GM21381 (cell line): ENCODE results near the gene PLXNA2.

Experiments used
- ATAC-seq: cut with Tn5 transposase; IDR thresholded peaks from one replicate; pipeline ENCODE4 v1.9.1; 2021; ENCODE audit warnings: mild to moderate bottlenecking, moderate library complexity; ENCODE audit not compliant: unreplicated experiment

Gene PLXNA2

DNA sequence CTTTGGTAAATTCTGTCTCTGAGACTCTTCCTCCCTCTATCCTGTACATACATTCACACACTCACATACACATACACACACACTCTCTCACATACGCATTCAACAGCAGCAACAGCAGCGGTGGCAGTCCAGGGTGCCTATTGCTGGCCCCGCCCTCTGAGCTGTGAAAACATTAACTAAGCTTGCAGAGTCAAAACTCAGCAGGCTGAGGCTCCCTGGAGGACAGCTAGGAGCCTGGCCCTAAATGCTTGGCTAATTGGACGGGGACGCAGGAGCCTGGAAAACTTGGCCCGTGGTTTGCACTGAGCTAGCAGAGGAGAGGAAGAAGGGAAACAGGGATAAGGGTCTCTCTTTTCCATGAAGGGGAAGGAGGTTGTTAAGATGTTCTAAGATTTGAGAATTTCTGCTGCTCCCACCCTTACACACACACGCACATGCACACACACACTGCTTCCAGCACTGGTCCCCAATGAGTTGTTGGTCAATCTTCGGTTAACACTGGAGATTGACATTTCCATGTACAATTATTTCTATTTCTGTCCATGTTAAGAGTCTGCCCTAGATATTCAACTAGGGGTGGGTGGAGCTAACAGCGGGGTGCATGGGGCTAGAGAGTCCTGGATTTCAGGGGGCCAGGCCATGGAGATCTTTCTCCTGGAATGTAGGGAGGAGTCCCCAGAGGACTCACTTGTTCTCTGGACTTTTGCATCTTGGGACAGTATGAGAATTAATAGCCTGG, 94.2 kb downstream of the PLXNA2 start:
- ATAC-seq, result no peak

DNA sequence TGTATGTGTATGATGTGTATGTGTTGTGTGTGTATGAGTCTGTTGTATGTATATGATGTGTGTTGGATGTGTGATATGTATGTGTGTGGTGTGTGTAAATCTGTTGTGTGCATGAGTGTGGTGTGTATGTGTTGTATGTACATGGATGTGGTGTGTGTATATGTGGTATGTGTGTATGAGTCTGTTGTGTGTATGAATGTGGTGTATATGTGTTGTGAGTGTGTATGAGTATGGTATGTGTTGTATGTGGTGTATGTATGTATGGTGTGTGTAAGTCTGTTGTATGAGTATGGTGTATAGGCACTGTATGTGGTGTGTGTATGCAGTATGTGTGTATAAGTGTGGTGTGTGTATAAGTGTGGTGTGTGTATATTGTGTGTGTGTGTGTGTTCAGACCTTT, 95.0 kb downstream of the PLXNA2 start:
- ATAC-seq, result no peak

DNA sequence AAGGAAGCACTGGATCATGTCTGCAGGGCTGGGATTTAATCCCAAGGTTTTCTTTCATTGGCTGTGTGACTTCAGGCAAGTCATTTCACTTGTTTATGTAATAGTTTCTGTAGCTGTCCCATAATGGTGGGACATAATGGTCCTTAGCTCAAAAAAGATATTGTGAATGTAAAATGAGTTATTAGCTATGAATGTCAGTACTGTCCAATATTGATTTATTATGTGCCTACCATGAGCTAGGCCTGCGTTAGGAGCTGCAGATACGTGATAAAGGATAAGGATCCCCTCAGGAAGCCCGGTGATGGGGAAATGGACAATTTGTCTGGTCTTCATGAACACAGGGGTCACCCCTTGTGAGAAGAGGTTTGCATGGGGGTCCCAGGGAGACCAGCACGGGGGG, 95.8 kb downstream of the PLXNA2 start:
- no peak for ATAC-seq

DNA sequence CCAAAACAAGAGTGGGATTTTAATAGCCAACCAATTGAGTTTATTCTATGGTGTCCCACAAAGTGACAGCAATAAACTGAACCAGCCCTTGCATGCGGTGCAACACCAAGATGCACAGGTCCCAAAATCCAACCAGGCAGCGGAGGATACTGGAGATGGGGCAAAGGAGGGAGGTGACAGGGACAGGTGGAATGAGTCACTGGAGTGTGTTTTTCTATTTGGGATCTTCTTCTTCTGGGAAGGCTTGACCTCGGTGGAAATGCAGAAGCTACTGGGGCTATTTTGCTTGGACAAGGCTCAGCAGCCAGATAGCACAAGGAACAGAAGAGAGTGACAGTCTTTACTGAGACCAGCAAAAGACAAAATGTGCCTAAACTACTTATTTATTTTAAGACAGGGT, 97.5 kb downstream of the PLXNA2 start:
- ATAC-seq, result no peak

DNA sequence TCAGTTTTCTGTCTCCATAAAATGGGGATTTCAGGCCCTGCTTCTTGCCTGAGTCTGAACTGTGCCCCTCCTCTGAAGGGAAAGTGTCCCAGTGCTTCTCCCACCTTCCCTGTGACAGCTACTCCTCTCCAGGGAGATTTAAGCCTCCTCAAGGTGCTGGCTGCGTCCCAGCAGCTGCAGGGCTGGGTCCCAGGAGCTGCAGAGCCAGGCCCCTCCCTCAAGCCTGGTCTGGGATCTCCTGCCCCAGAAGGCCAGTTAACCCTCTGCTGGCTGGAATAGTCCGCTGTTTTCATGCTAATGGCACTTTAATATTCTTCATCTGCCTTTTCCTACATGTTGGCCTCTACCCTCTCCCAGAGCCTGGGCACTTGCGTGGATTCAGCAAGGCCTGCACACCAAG, 99.0 kb downstream of the PLXNA2 start:
- no peak for ATAC-seq

DNA sequence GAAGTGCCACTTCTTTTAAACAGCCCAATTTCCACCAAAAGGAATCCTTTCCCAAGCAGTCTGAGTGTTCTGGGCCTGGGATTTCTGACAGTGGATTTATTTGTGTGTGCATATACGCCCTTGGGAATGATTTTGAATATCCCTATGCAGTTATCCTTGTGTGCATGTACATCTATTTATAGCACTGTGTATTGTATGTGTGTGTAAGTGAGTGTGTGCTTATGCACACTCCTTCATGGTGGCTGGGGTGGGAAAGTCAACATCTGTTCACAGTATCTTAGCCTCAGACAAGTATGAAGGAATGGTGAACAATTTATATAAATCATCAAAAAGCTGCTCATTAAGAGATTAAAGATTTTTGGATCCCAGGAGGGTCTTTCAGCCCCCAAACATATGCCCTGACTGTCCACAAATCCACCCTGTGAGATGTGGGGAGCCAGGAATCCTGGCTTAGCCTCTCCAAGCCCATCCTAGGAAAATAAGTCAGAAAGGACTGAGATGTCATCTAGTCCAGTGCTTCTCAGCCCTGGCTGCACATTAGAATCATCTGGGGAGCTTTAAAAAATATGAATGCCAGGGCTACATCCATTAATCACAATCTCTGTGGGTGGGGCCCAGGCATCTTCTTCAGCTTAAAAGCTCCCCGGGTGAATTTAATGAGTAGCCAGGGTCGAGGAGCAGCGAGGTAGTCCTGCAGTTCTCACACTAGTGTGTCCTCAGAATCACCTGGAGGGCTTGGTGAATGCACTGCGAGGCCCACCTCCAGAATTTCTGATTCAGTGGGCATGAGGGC, 101.4 kb downstream of the PLXNA2 start:
- no peak for ATAC-seq

DNA sequence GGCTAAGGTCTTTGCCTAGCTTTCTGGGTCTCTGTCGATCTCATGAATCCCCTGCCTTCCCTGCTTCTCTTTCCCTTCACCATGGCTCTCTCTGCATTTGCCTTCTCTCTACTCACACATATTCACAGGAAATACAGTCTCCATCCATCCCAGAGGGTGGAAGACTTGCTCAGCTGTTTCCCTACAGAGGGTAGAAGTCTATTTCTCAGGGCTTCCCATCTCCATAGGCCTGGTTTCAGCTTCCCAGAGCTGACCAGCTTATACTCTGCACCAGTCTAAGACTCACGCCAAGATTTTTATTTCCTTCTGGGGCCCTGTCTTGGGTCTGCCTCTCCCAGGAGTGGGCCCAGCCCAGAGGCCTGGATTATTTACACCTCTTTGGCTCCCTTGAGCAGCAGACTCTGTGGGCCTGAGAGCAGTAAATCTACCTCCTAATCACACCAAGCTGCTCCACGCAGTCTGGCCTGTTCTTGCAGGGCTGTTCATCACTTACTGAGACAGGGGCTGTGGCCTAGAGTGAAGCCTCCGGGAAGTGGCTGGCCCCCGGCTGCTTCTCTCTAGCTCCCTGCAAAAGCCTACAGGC, 102.5 kb downstream of the PLXNA2 start:
- no peak for ATAC-seq

DNA sequence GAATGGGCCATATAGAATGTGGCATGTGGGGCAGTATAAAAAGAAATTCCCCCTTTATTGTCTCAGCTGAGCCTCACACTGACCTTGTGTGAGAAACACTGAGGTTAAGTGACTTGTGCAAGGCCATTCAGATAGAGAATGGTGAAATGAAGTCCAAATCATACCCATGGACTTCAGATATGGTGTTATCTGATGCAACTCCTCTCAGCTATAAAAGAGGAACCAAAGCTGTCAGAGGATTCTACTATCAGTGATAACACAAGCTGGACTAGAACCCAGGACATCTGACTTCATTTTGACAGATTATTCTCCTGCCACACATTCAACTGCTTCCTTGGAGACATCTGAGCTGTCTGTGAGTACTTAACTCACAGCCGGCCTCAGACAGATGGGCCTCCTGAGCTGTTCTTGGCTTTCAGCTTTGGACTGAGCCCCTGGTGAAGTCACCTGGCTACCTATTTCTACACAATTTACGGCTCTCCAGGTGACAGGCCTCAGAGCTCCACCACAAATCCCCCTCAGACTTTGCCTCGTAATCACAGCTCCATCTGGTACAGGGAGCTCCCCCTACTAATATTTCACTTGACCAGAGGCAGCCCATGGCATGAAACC, 104.6 kb downstream of the PLXNA2 start:
- ATAC-seq, result no peak

DNA sequence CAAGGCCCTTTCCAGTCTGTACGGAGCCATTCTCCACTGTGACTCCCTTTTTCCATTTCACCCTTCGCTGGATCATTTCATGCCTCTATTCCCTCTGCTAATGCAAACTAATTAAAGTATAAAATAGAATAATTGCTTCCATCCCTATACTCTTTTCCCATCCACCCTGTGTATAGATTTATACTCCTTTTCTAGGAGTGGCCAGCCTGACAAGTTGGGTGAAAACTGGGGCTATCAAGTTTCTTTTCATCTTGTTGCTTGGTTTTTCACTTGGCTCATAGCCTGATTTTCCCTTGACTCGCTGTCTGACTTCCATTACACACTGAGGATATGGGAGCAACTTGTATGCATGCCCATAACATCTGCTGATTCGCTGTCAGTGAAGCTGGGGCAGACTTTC, 107.0 kb downstream of the PLXNA2 start:
- ATAC-seq, result no peak

DNA sequence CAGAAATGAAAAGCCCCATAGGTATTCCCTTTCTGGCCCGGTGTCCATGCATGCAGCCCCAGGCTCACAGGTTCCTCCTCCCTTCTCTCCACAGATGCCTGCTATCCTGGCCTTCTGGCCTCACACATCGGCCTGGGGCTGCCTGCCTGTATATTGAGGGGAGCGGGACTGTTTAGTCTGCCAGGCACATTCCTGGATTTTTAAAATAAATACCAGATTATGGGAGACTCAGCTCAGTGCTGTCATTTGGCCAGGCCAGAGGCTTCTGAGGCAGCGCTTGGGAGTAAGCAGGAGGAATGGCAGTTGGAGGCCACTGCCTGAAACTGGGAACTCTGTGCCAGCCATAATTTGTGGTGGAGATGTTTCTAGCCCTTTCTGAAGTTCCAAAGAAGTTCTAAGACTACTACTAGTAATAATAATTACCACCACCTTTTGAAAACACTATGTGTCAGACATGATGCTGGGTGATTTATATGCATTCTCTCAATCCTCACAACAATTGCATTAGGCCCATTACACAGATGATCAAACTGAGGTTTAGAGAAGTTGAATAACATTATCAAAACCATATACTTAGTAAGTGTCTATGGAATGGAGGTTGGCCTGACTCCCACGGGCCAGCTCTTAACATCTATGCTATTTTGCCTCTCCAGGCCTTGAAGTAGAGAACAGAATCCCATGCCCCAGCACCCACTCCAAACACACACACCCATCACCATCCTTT, 107.6 kb downstream of the PLXNA2 start:
- no peak for ATAC-seq

DNA sequence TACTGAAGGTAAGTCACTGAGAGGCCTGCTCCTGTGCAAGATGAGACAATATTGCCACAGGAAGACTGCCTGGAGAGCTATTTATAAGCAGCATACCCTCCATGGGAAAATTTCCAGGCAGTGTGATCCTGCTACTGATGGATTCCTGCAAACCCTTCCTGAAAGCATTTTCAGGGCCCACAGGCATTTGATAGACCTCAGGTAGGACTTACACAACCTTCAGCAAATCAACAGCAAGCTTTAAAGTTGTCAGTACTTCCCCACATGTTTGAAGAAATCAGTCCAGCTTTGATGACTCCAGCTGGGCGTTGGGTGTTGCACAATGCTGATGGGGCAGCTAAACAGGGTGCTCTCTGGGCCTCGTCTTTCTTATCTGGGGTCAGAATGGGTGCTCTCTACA, 108.8 kb downstream of the PLXNA2 start:
- no peak for ATAC-seq

DNA sequence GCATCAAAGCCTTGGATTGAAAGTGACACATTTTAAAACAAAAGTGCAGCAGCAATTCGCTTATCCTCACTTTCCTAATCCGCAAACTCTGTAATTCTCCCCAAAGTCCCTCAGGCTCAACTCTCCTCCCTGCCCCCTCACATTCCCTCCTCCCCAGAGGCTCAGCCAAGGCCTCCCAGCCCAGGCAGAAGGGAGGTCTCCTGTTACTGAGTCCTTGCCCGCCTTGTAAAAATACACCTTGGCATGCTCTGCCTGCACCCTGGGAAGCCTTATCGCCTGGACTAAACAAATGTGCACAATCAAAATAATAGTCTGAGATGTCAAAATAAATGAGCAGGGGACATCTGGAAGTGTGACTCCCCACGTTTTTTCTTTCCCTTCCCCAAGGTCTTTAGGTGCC, 109.7 kb downstream of the PLXNA2 start:
- no peak for ATAC-seq

DNA sequence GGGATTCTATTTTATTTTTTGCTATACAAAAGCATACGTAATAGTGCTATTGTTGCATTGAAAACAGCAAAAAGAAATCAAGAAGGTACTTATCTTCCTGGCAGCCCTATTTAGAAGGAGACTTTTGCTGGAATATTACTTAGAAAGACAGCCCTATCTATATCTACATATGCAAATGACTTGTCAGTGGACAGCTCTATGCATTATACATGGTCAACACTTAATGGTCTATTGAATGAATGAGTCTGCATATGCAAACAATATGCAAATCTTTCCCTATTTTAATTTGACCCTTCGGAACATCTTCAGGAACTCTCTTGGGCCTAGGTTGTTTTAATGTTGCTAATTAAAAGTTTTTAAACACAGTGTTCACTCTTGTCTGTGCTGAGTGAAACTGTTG, 110.8 kb downstream of the PLXNA2 start:
- ATAC-seq, result no peak

DNA sequence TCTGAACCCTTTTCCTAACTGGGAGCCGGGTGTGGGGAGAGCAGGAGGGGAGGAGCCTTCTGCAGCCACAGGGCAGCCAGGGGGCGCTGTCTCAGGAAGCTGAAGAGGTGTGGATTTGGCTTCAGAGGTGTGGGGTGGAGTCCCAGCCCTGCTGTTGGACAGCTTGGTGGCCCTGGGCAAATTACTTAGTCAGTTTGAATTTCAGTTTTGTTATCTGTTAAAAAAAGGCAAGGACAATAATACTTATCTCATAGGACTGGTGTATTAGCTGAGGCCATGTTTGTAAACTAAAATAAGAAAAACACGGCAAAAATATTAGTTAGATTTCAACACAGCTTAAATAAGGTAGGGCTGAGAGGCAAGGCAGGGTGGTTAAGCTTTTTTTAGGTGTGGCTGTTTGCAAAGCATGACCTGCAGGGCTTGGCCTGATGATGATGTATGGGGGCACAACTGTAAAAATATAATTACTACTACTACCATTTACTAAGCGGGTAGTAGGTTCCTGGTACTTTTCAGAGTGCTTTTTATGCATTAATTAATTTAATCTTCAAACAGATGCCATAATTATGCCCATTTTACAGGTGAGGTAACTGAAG, 111.8 kb downstream of the PLXNA2 start:
- peak; percentile 90 for ATAC-seq

DNA sequence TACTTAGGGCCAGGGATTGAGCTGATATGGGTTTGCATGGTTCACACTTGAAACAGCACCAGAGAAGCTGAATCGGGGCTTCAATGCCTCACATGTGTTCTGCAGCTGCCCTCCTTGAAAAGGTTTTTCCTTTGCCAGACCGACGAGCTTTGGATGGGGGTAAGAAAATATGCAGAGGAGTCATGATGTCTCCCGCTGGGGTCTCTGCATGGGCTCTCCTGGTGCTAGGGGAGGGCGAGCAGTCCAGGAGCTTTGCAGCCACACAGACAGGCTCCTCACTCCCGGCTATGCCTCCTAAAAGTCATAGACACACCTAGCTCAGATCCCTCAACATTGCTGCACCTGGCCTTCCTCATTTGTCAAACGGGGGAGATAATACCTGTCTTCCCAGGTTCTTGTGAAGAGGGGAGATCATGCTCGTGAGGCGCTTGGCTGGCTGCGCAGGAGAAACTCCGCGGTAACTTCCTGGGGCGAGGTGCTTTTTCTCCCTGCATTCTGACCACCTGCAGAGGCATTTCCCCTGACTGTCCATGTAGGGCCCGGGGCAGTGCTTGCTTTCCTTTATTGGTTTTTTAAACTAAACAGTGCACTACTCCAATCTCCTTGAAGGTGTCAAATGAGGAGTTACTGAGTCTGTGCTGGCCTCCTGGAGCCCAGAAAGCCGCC, 112.4 kb downstream of the PLXNA2 start:
- ATAC-seq, result peak; percentile 27

DNA sequence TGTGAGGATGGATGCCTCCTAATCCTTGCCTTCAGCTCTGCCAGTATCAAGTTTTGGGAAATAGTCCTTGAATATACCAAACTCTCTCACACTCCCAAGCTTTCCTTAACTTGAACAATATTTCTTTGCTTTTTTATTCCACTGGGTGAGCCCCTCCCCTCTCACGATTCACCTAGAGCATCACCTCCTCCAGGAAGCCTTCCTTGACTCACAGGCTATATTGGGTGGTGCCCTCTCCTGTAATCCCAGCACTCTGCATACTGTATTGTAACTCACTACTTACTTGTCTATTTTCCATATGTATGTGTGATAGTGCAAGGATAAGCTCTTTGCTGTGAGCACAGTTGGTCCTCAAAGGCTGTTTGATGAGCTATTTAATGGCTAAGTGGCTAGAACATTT, 114.7 kb downstream of the PLXNA2 start:
- ATAC-seq, result no peak

DNA sequence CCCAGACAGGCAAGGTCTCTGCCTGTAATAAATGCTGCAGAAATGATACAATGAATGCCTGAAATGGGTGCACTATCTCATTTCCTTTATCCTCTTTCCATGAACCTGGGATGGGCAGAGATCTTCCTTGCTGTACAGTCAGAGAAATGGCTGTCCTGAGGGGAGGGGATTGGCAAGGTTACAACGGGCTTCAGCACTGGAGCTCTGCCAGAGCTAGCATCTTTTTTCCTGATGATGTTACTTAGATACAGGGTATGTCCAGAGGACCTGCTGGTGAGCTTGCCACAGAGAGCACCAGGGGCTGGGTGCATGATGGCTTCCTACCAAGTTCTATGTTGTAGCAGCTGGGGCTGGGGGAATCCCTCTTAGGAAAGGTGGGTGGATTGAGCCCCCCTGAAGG, 115.1 kb downstream of the PLXNA2 start:
- no peak for ATAC-seq

DNA sequence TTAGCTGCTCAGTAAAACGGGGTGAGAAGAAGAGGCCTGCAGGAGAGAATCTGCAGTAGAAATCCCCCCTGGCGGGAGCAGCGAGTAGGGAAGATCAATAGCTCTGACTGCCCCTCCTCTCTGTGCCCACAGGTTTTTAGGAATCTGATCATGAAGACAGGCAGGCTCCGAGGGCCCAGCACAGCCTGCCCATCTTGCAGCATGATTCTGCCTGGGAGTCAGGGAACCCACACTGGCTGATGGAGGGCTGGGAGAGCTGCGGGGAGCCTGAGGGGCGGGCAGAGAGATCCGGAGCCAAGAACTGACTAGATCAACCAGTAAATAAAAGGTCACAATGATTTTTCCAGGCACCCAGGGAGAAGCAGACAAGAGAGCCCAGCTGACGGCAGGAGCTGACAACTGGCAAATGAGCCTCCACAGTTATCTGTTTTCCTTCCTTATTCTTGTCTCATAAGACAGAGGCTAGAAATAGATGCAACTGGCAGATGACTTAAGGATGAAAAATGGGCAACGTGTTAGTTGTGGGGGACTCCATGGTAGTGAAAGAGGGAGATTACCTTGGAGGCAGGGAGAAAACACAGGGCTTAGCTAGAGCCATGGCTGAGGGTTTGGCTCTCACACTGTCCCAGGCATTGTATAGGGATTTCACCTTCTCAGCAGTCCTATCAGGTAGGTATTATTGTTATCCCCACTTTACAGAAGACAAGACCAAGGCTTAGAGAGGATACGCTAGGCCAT, 116.2 kb downstream of the PLXNA2 start:
- no peak for ATAC-seq

DNA sequence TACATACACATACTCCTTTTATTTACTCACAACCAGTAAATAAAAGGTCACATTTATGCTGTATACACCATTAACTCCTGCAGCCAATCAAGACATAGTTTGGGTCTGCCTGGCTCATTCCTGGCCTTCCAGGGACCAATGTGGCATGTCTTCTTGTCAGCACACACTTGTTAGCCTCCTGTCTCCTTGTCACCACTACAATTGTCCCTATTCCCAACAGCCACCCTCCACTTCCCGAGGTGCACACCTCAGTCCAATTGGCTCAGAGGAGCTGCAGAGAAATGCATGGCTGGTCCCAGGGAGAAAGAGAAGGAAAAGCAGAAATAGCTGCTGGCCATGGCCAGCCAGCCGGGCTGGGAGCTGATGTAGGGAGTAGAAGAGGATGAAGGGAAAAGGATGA, 116.9 kb downstream of the PLXNA2 start:
- no peak for ATAC-seq
